ENCODE measurements around the gene SELENON. TPM values are rescaled to one million over a fixed set of nuclear protein-coding genes. Genes with fewer than 3 reads are reported as not detected.
"Not testable (repeated sequence)": the region's sequence is repeated elsewhere in the genome, so short reads cannot be mapped to it uniquely, and the experiment has no call there.

The SELENON gene
- total RNA-seq, 1 experiment from 2014 or later: 57.2 TPM

GRCh38 chr1:25837262-25837875, 37.4 kb downstream of the SELENON start:
- ChIA-PET POLR2A (no interaction called here), CTCF (no interaction called here)
- no peaks in the 10 kb centered on the region for H3K9me3 ChIP-seq (ENCODE audit: control insufficient read depth, insufficient read depth, low read depth, low read length)
- no peak for DNase-seq (ENCODE audit: low read depth, low spot score)
- TF ChIP-seq REST (IDR thresholded peaks at IDR 0.05; ENCODE audit: insufficient read depth in 1 of 2, low read depth in 2 of 2, low read length in 1 of 2) (no peak), CTCF (IDR thresholded peaks at IDR 0.05) (peak; percentile 63; the same call in 1 of the 2 replicates)
- peaks cover 16% of the 10 kb centered on the region for H3K36me3 ChIP-seq (ENCODE audit: control insufficient read depth, insufficient read depth, low read length)
- H3K27ac ChIP-seq (ENCODE audit: low read length): no peak overlapping the region
- in situ Hi-C loops (cut with HindIII; ENCODE audit: low pct_unique_long_range_greater_than_20kb, low sequenced_read_pairs): no loop called here
- peaks cover 5% of the 10 kb centered on the region; the same call in 1 of the 2 replicates for H3K4me1 ChIP-seq (ENCODE audit: control insufficient read depth, insufficient read depth, low read length)
- no TSS peak for BruUV-seq (replicated peaks)
- no peak for ATAC-seq
- intact Hi-C loops (cut with micrococcal nuclease; ENCODE audit: unreplicated experiment): loop anchor here (10.0 kb wide), 1 partner anchor 157 kb away; the partner anchor contains the start of gene PAFAH2
- H3K4me3 ChIP-seq (ENCODE audit: low read depth in 2 of 2, low read length in 2 of 2): no peak overlapping the region
- H3K27me3 ChIP-seq (ENCODE audit: control insufficient read depth, insufficient read depth, low read length): no peaks in the 10 kb centered on the region

GRCh38 chr1:25839808-25840207, 39.8 kb downstream of the SELENON start:
- H3K36me3 ChIP-seq (ENCODE audit: control insufficient read depth, insufficient read depth, low read length); H3K4me3 ChIP-seq (ENCODE audit: low read depth in 2 of 2, low read length in 2 of 2); H3K9me3 ChIP-seq (ENCODE audit: control insufficient read depth, insufficient read depth, low read depth, low read length); H3K27ac ChIP-seq (ENCODE audit: low read length); H3K27me3 ChIP-seq (ENCODE audit: control insufficient read depth, insufficient read depth, low read length); in situ Hi-C loops (cut with HindIII; ENCODE audit: low pct_unique_long_range_greater_than_20kb, low sequenced_read_pairs); BruUV-seq (replicated peaks); ATAC-seq; H3K4me1 ChIP-seq (ENCODE audit: control insufficient read depth, insufficient read depth, low read length); POLR2A ChIA-PET; DNase-seq (ENCODE audit: low read depth, low spot score); CTCF ChIA-PET: not testable (repeated sequence)
- intact Hi-C loops (cut with micrococcal nuclease; ENCODE audit: unreplicated experiment): loop anchor here (10.0 kb wide), 1 partner anchor 155 kb away; the partner anchor contains the start of gene PAFAH2

- BruUV-seq (replicated peaks): no TSS peak
- POLR2A ChIA-PET: no interaction called here
- DNase-seq (ENCODE audit: low read depth, low spot score): no peak
These were observed 43.5 kb downstream of the SELENON start for GRCh38 chr1:25843483-25843882.

More at GRCh38 chr1:25843483-25843882, 43.5 kb downstream of the SELENON start:
- H3K27ac ChIP-seq (ENCODE audit: low read length): no peak overlapping the region
- H3K9me3 ChIP-seq (ENCODE audit: control insufficient read depth, insufficient read depth, low read depth, low read length): no peaks in the 10 kb centered on the region
- intact Hi-C loops (cut with micrococcal nuclease; ENCODE audit: unreplicated experiment) (no loop called here), in situ Hi-C loops (cut with HindIII; ENCODE audit: low pct_unique_long_range_greater_than_20kb, low sequenced_read_pairs) (no loop called here)
- no peaks in the 10 kb centered on the region for H3K36me3 ChIP-seq (ENCODE audit: control insufficient read depth, insufficient read depth, low read length)
- CTCF ChIA-PET: no interaction called here
- H3K4me1 ChIP-seq (ENCODE audit: control insufficient read depth, insufficient read depth, low read length): no peaks in the 10 kb centered on the region
- TF ChIP-seq CTCF (IDR thresholded peaks at IDR 0.05) (no peak), POLR2AphosphoS5 (IDR thresholded peaks at IDR 0.05; ENCODE audit: low read depth, low read length) (no peak), TCF7L2 (IDR thresholded peaks at IDR 0.05; ENCODE audit: low read depth, low read length) (no peak), REST (IDR thresholded peaks at IDR 0.05; ENCODE audit: insufficient read depth in 1 of 2, low read depth in 2 of 2, low read length in 1 of 2) (no peak)
- no peak overlapping the region for H3K4me3 ChIP-seq (ENCODE audit: low read depth in 2 of 2, low read length in 2 of 2)
- no peak for ATAC-seq
- H3K27me3 ChIP-seq (ENCODE audit: control insufficient read depth, insufficient read depth, low read length): no peaks in the 10 kb centered on the region
